T-helper 17 cell (primary cell): ENCODE measurements around the gene NYNRIN. TPM values are rescaled to one million over a fixed set of nuclear protein-coding genes. Genes with fewer than 3 reads are reported as not detected.

Experiments used
- ATAC-seq: fragments of 150-1000 bp; cut with Tn5 transposase; 2 replicates; pipeline ENCODE4 v1.10.0; 2021; ENCODE audit warnings: mild to moderate bottlenecking, moderate library complexity
- DNase-seq, 3 donors: peaks; one replicate each; pipeline versions ENCODE4 v3.0.0 to v3.0.0-alpha.2; 2020 to 2021
- H3K9me3 ChIP-seq: one replicate; pipeline ENCODE4 v1.7.0; 2013; ENCODE audit warnings: low read length, mild to moderate bottlenecking; ENCODE audit not compliant: control insufficient read depth, poor library complexity, severe bottlenecking
- H3K27ac Mint-ChIP-seq: one replicate; pipeline ENCODE4 v1.8.0; 2022; ENCODE audit warnings: mild to moderate bottlenecking, moderate library complexity, mixed read lengths
- H3K27me3 Mint-ChIP-seq: one replicate; pipeline ENCODE4 v1.8.0; 2022; ENCODE audit warnings: mixed read lengths
- H3K36me3 Mint-ChIP-seq: one replicate; pipeline ENCODE4 v1.8.0; 2022; ENCODE audit warnings: low read depth, mixed read lengths
- H3K4me1 Mint-ChIP-seq: one replicate; pipeline ENCODE4 v1.8.0; 2022; ENCODE audit warnings: mild to moderate bottlenecking, mixed read lengths
- H3K4me3 Mint-ChIP-seq: one replicate; pipeline ENCODE4 v1.8.0; 2022; ENCODE audit warnings: mild to moderate bottlenecking, moderate library complexity, mixed read lengths
- total RNA-seq, 4 donors: library from RNA in 2 of 4; stranded (reverse) in 2 of 4; gene quantifications; one replicate each; pipeline ENCODE4 v1.2.3 and lab custom pipeline; 2022 to 2026

Gene NYNRIN
- total RNA-seq, 2 donors from 2014 or later = 0.22 TPM; not detected in 1

DNA sequence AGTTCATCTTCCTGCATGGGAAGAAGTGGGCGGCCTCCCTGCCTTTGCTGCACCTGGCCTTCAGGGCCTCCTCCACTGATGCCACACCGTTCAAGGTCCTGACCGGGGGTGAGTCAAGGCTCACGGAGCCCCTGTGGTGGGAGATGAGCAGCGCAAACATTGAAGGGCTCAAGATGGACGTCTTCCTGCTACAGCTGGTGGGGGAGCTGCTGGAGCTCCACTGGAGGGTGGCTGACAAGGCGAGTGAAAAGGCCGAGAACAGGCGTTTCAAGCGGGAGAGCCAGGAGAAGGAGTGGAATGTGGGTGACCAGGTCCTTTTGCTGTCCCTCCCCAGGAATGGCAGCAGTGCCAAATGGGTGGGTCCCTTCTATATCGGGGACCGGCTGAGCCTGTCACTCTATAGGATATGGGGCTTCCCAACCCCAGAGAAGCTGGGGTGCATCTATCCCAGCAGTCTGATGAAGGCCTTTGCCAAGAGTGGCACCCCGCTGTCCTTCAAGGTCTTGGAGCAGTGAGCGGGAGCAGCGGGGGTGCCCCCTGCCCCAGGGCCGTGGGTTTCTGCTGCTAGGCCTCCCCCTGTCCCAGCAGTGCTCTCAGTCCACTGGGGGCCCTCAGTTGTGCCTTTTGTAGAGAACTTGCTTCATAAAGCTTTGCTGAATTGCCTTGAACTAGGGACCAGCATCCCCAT is 18.3 kb downstream of the NYNRIN start:
- peaks cover 4% of the 10 kb centered on the region for H3K4me1 Mint-ChIP-seq
- ATAC-seq (no peak), DNase-seq (no peak)
- H3K9me3 ChIP-seq = no peaks in the 10 kb centered on the region
- H3K27ac Mint-ChIP-seq = no peak overlapping the region
- H3K4me3 Mint-ChIP-seq = no peak overlapping the region
- peaks cover 2% of the 10 kb centered on the region for H3K36me3 Mint-ChIP-seq
- peaks cover 36% of the 10 kb centered on the region for H3K27me3 Mint-ChIP-seq

GRCh38 chr14:24417832-24418491 is 19.2 kb downstream of the NYNRIN start:
- no peak for DNase-seq
- Mint-ChIP-seq H3K4me3 (no peak overlapping the region), H3K27ac (no peak overlapping the region), H3K27me3 (peaks cover 30% of the 10 kb centered on the region), H3K4me1 (no peaks in the 10 kb centered on the region), H3K36me3 (peaks cover 2% of the 10 kb centered on the region)
- H3K9me3 ChIP-seq = no peaks in the 10 kb centered on the region
- no peak for ATAC-seq

- H3K9me3 ChIP-seq = no peaks in the 10 kb centered on the region
- Mint-ChIP-seq H3K27me3 (peaks cover 30% of the 10 kb centered on the region), H3K27ac (no peak overlapping the region), H3K4me3 (no peak overlapping the region), H3K36me3 (peaks cover 2% of the 10 kb centered on the region), H3K4me1 (no peaks in the 10 kb centered on the region)
- ATAC-seq (no peak), DNase-seq (no peak)
Observed at GRCh38 chr14:24418492-24418873, 19.7 kb downstream of the NYNRIN start.

DNA sequence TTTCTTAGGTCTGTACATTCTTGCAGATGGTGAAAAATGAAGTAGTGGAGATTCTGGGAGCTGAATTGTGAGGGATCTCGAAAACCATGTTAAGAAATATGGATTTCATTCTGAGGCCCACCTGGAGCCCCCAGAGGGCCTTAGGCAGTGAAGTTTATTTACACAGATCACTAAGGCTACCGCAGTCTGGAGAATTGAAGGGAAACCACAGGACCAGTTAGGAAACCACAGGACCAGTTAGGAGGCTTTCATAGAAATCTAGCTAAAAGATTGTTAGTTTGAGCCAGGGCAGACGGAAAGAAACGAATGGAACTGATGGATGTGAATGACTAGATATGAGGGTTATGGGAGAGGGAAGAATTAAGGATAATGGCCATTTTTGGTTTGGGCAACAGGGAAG is 23.5 kb downstream of the NYNRIN start:
- peaks cover 2% of the 10 kb centered on the region for H3K36me3 Mint-ChIP-seq
- ATAC-seq (peak; percentile 66), DNase-seq (no peak)
- H3K27me3 Mint-ChIP-seq = peaks cover 9% of the 10 kb centered on the region
- H3K4me1 Mint-ChIP-seq = peaks cover 18% of the 10 kb centered on the region
- no peaks in the 10 kb centered on the region for H3K9me3 ChIP-seq
- no peak overlapping the region for H3K27ac Mint-ChIP-seq
- H3K4me3 Mint-ChIP-seq = no peak overlapping the region

- H3K9me3 ChIP-seq = no peaks in the 10 kb centered on the region
- no peak for ATAC-seq
- H3K4me3 Mint-ChIP-seq = no peak overlapping the region
- DNase-seq = no peak
- no peak overlapping the region for H3K27ac Mint-ChIP-seq
- peaks cover 21% of the 10 kb centered on the region for H3K4me1 Mint-ChIP-seq
- H3K36me3 Mint-ChIP-seq = peaks cover 2% of the 10 kb centered on the region
- H3K27me3 Mint-ChIP-seq = peaks cover 9% of the 10 kb centered on the region
Observed at GRCh38 chr14:24422694-24423601, 24.1 kb downstream of the NYNRIN start.

DNA sequence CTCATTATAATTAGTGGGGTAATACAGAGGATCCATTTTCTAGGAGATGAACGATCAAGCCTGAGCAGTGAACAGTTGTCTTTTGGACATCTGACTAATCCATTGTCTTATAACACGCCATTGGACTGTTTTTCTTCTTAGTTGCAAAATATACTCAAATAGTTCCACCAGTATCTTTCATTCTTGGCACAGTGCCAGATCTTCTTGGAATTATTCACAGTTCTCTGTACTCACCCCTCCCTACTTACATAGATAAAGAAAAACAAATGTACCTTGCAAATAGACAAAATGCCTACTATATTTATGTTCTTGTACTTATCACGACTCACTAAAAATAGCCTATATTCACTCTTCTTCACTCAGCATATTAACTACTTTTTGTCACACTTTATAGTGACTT is 26.9 kb downstream of the NYNRIN start:
- H3K27ac Mint-ChIP-seq = peak overlapping the region; percentile 92
- H3K36me3 Mint-ChIP-seq = no peaks in the 10 kb centered on the region
- peak overlapping the region; percentile 19 for H3K4me3 Mint-ChIP-seq
- H3K4me1 Mint-ChIP-seq = peaks cover 31% of the 10 kb centered on the region
- H3K9me3 ChIP-seq = no peaks in the 10 kb centered on the region
- DNase-seq = no peak
- no peaks in the 10 kb centered on the region for H3K27me3 Mint-ChIP-seq
- ATAC-seq = no peak

GRCh38 chr14:24426150-24426911 is 27.5 kb downstream of the NYNRIN start:
- peaks cover 35% of the 10 kb centered on the region for H3K4me1 Mint-ChIP-seq
- H3K27me3 Mint-ChIP-seq = no peaks in the 10 kb centered on the region
- no peaks in the 10 kb centered on the region for H3K36me3 Mint-ChIP-seq
- peak overlapping the region; percentile 79 for H3K4me3 Mint-ChIP-seq
- ATAC-seq (no peak), DNase-seq (no peak)
- H3K9me3 ChIP-seq = no peaks in the 10 kb centered on the region
- H3K27ac Mint-ChIP-seq = peak overlapping the region; percentile 92

GRCh38 chr14:24426912-24427536 is 28.2 kb downstream of the NYNRIN start:
- H3K9me3 ChIP-seq = no peaks in the 10 kb centered on the region
- peak overlapping the region; percentile 92 for H3K27ac Mint-ChIP-seq
- H3K4me1 Mint-ChIP-seq = peaks cover 41% of the 10 kb centered on the region
- H3K27me3 Mint-ChIP-seq = no peaks in the 10 kb centered on the region
- H3K36me3 Mint-ChIP-seq = peaks cover 3% of the 10 kb centered on the region
- H3K4me3 Mint-ChIP-seq = peak overlapping the region; percentile 79
- DNase-seq (no peak), ATAC-seq (no peak)

GRCh38 chr14:24427537-24428508 is 29.0 kb downstream of the NYNRIN start:
- Mint-ChIP-seq H3K27ac (peak overlapping the region; percentile 92), H3K27me3 (no peaks in the 10 kb centered on the region), H3K36me3 (peaks cover 3% of the 10 kb centered on the region), H3K4me3 (peak overlapping the region; percentile 50), H3K4me1 (peaks cover 41% of the 10 kb centered on the region)
- H3K9me3 ChIP-seq = no peaks in the 10 kb centered on the region
- DNase-seq (no peak), ATAC-seq (no peak)

GRCh38 chr14:24428628-24429394 is 30.0 kb downstream of the NYNRIN start:
- H3K4me3 Mint-ChIP-seq = peak overlapping the region; percentile 89
- peaks cover 3% of the 10 kb centered on the region for H3K36me3 Mint-ChIP-seq
- H3K4me1 Mint-ChIP-seq = peaks cover 41% of the 10 kb centered on the region
- H3K27ac Mint-ChIP-seq = peak overlapping the region; percentile 96
- no peaks in the 10 kb centered on the region for H3K27me3 Mint-ChIP-seq
- no peaks in the 10 kb centered on the region for H3K9me3 ChIP-seq
- no peak for ATAC-seq
- DNase-seq = no peak
